PC-9 (cell line): ENCODE data around the gene SDK1. TPM values are rescaled to one million over a fixed set of nuclear protein-coding genes. Genes with fewer than 3 reads are reported as not detected.

Experiments used
- BruUV-seq: library from RNA; stranded (reverse); fragments of 400-500 nt; replicated peaks from 2 replicates; lab custom pipeline; 2021; lab: Mats Ljungman, UMichigan
- CTCF ChIA-PET: fragments of 300-600 bp; sonication (Branson Sonifier 250); formaldehyde crosslinking; loops from one replicate; lab custom pipeline; 2022; ENCODE audit warnings: antibody characterized with exemption; lab: Charles Lee
- POLR2A ChIA-PET: fragments of 300-600 bp; sonication (Branson Sonifier 250); formaldehyde crosslinking; loops from one replicate; lab custom pipeline; 2022; ENCODE audit warnings: antibody characterized with exemption; ENCODE audit not compliant: unreplicated experiment; lab: Charles Lee
- DNase-seq, 2 experiments: peaks; one replicate each; pipeline versions ENCODE4 v3.0.0 to v3.0.0-alpha.2; 2015 to 2022; ENCODE audit warnings: mixed read lengths in 1 of 2
- H2AFZ ChIP-seq: fragments of 200-600 bp; sonication (generic); 2 replicates; pipeline ENCODE4 v1.8.1; 2017; ENCODE audit warnings: antibody characterized with exemption
- H3F3A ChIP-seq: fragments of 200-600 bp; sonication (generic); 2 replicates; pipeline ENCODE4 v1.8.1; 2017; ENCODE audit warnings: antibody characterized with exemption, mild to moderate bottlenecking, low read depth; ENCODE audit not compliant: insufficient read depth
- H3K27ac ChIP-seq: fragments of 200-600 bp; sonication (generic); 2 replicates; pipeline ENCODE4 v1.6.1; 2016; ENCODE audit warnings: mixed run types
- H3K27me3 ChIP-seq: fragments of 200-600 bp; sonication (generic); 2 replicates; pipeline ENCODE4 v1.6.1; 2016; ENCODE audit warnings: low read depth, mixed run types; ENCODE audit not compliant: insufficient read depth
- H3K36me3 ChIP-seq: fragments of 200-600 bp; sonication (generic); 2 replicates; pipeline ENCODE4 v1.6.1; 2016; ENCODE audit warnings: low read depth, mixed run types
- H3K4me1 ChIP-seq: fragments of 200-600 bp; sonication (generic); replicated peaks from 2 replicates; pipeline ENCODE4 v1.6.1; 2016; ENCODE audit warnings: mixed run types; ENCODE audit not compliant: insufficient read depth
- H3K4me2 ChIP-seq: fragments of 200-600 bp; sonication (generic); 2 replicates; pipeline ENCODE4 v1.6.1; 2017; ENCODE audit warnings: mixed run types
- H3K4me3 ChIP-seq: fragments of 200-600 bp; sonication (generic); 2 replicates; pipeline ENCODE4 v1.6.1; 2016; ENCODE audit warnings: mixed run types
- H3K79me2 ChIP-seq: fragments of 200-600 bp; sonication (generic); 2 replicates; pipeline ENCODE4 v1.6.1; 2017; ENCODE audit warnings: low read depth, mixed run types
- H3K9me2 ChIP-seq: fragments of 200-600 bp; sonication (generic); 2 replicates; pipeline ENCODE4 v1.8.1; 2017; ENCODE audit warnings: mild to moderate bottlenecking; ENCODE audit not compliant: insufficient read depth
- H3K9me3 ChIP-seq: fragments of 200-600 bp; sonication (generic); 2 replicates; pipeline ENCODE4 v1.8.1; 2016; ENCODE audit warnings: low read depth; ENCODE audit not compliant: insufficient read depth
- H4K20me1 ChIP-seq: fragments of 200-600 bp; sonication (generic); 2 replicates; pipeline ENCODE4 v1.8.1; 2017; ENCODE audit not compliant: insufficient read depth
- CTCF ChIP-seq: fragments of 200-600 bp; sonication (generic); conservative IDR thresholded peaks from 2 replicates; pipeline ENCODE4 v1.6.1; 2017; ENCODE audit warnings: mixed run types, antibody characterized with exemption, mild to moderate bottlenecking, moderate library complexity
- EZH2 ChIP-seq: fragments of 200-600 bp; sonication (generic); IDR thresholded peaks from 2 replicates; pipeline ENCODE4 v1.8.0; 2017; ENCODE audit warnings: antibody characterized with exemption, low read depth
- intact Hi-C: fragments of 100-400 bp; cut with micrococcal nuclease; formaldehyde crosslinking; loops from one replicate; pipeline ENCODE4 v1.10.0; 2022; ENCODE audit not compliant: unreplicated experiment
- total RNA-seq: library from RNA; stranded (reverse); gene quantifications from 2 replicates; pipeline ENCODE4 v1.2.3, GENCODE V29; 2021

SDK1 gene
- total RNA-seq, 1 experiment from 2014 or later: not detected

GRCh38 chr7:3887096-3887690 is 586.1 kb downstream of the SDK1 start:
- DNase-seq: no peak
- Histone ChIP-seq H3K4me2 (no peak overlapping the region), H2AFZ (no peak overlapping the region), H3K27ac (no peak overlapping the region), H3K27me3 (peaks cover 99% of the 10 kb centered on the region), H3F3A (no peaks in the 10 kb centered on the region), H3K4me3 (no peak overlapping the region), H3K36me3 (no peaks in the 10 kb centered on the region), H3K4me1 (no peaks in the 10 kb centered on the region), H3K9me3 (no peaks in the 10 kb centered on the region), H4K20me1 (no peaks in the 10 kb centered on the region), H3K79me2 (no peaks in the 10 kb centered on the region), H3K9me2 (no peaks in the 10 kb centered on the region)
- no TSS peak for BruUV-seq
- CTCF ChIA-PET: no interaction called here
- no peak for TF ChIP-seq CTCF
- TF ChIP-seq EZH2: no peak
- POLR2A ChIA-PET: no interaction called here
- intact Hi-C loops: no loop called here

GRCh38 chr7:3888096-3888495 is 587.0 kb downstream of the SDK1 start:
- no peak overlapping the region for H3K4me3 ChIP-seq
- H4K20me1 ChIP-seq: no peaks in the 10 kb centered on the region
- intact Hi-C loops: no loop called here
- no peaks in the 10 kb centered on the region for H3K9me3 ChIP-seq
- ChIA-PET POLR2A (no interaction called here), CTCF (no interaction called here)
- DNase-seq: no peak
- H3K27ac ChIP-seq: no peak overlapping the region
- no peak overlapping the region for H2AFZ ChIP-seq
- H3K4me1 ChIP-seq: no peaks in the 10 kb centered on the region
- no peaks in the 10 kb centered on the region for H3K79me2 ChIP-seq
- BruUV-seq: no TSS peak
- no peaks in the 10 kb centered on the region for H3K9me2 ChIP-seq
- H3K36me3 ChIP-seq: no peaks in the 10 kb centered on the region
- TF ChIP-seq CTCF: no peak
- TF ChIP-seq EZH2: no peak
- no peaks in the 10 kb centered on the region for H3F3A ChIP-seq
- no peak overlapping the region for H3K4me2 ChIP-seq
- peaks cover 99% of the 10 kb centered on the region for H3K27me3 ChIP-seq

- Histone ChIP-seq H3K4me1 (no peaks in the 10 kb centered on the region), H4K20me1 (no peaks in the 10 kb centered on the region), H3K27ac (no peak overlapping the region), H3K36me3 (no peaks in the 10 kb centered on the region), H3K4me2 (no peak overlapping the region), H3K79me2 (no peaks in the 10 kb centered on the region), H2AFZ (no peak overlapping the region), H3K4me3 (no peak overlapping the region), H3K9me3 (no peaks in the 10 kb centered on the region), H3F3A (no peaks in the 10 kb centered on the region), H3K27me3 (peaks cover 86% of the 10 kb centered on the region), H3K9me2 (no peaks in the 10 kb centered on the region)
- intact Hi-C loops: no loop called here
- no peak for DNase-seq
- BruUV-seq: no TSS peak
- ChIA-PET POLR2A (no interaction called here), CTCF (no interaction called here)
- TF ChIP-seq EZH2: no peak
- no peak for TF ChIP-seq CTCF
Observed at GRCh38 chr7:3892157-3892556, 591.1 kb downstream of the SDK1 start.
